ENCODE data around the gene DENND10. TPM values are rescaled to one million over a fixed set of nuclear protein-coding genes. Genes with fewer than 3 reads are reported as not detected.
"Not testable (repeated sequence)": the region's sequence is repeated elsewhere in the genome, so short reads cannot be mapped to it uniquely, and the experiment has no call there.

The DENND10 gene
- total RNA-seq, 1 experiment from 2014 or later: 59.5 TPM

DNA sequence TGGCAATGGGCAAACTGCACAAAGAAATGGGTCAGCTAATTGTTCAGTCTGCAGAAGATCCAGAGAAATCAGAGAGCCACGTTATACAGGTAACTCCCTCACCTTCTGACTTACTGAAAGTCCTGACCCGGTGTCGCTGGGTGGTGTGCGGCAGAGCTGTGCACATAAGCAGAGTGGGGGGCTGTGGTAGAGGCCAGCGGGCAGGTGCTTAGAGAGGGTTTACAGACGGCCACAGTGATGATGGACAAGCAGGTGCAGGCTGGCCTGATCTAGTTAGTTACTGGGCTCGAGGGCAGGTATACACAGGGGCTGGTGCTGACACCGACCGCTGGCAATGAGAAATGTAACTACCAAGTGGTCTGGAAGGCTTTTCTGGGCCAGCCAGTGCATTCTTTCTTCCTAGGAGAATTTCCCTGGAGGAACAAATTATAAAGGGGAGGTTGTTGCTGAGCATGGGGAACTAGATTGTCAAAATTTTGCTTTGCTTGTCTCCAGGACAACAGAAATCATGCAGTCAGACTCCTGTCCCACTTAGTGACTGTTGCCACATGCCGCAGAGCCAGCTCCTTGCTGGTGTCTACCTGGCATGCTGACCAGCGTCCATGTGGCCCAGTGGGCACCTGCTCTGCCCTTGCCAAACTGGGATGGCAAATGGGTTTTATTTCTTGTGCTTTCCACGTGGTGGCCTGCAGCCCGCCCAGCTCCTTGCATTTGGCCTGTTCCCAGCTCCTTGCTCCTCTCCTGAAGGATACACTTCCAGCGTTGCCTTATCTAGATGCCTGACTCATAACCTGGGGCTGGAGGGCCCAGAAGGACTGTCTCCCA is 28.8 kb downstream of the DENND10 start:
- no peak for DNase-seq (ENCODE audit: low spot score)

DNA sequence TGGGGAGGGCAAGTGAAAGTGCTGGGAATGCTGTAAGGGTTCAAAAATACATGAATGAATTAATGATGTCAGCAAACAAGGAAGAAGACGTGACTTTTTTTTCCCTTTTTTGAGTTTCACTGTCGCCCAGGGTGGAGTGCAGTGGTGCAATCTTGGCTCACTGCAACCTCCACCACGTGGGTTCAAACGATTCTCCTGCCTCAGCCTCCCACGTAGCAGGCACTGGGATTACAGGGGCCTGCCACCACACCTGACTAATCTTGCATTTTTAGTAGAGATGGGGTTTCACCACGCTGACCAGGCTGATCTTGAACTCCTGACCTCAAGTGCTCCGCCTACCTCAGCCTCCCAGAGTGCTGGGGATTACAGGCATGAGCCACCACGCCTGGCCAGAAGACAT is 30.0 kb downstream of the DENND10 start:
- no peak for DNase-seq (ENCODE audit: low spot score)

DNA sequence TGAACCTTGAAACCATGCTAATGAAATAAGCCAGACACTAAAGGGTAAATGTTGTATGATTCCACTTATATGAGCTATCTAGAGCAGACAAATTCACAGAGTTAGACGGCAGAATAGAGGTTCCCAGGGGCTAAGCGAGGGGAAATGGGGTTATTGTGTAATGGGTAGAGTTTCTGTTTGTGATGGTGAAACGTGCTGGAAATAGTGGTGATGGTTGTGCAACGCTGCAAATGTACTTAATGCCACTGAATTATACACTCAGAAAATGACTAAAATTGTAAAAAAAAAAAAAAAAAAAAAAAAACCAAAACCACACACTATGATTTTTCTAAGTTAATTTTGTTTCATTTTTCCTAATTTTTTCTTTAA is 31.6 kb downstream of the DENND10 start:
- DNase-seq (ENCODE audit: low spot score): no peak

DNA sequence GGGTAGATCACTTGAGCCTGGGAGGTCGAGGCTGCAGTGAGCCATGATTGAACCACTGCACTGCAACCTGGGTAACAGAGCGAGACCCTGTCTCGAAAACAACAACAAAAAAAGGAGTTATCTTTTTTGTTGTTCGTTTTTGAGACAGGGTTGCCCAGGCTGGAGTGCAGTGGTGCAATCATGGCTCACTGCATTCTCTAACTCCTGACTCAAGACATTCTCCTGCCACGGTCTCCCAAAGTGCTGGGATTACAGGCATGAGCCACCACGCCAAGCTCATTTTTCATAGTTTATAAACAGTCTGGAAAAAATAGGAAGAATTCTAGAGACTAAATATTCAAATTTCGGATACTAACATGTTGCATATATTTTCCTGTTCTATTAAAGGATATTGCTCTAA is 32.2 kb downstream of the DENND10 start:
- no peak for DNase-seq (ENCODE audit: low spot score)

DNA sequence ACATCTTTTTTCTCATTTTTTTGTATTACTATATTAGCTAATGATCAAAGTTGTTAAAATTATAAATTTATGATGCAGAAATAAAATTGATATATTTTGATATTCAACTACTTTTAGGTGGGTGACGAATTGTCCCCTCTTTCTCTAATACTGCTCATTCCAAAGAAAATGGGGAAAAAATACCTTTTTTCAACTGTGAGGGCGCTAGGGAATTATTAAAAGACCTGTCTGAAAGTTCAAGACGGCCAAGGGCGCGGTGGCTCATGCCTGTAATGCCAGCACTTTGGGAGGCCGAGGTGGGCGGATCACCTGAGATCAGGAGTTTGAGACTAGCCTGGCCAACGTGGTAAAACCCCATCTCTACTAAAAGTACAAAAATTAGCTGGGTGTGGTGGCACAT is 34.0 kb downstream of the DENND10 start:
- DNase-seq (ENCODE audit: low spot score): not testable (repeated sequence)

GRCh38 chr10:119138346-119139306 is 34.7 kb downstream of the DENND10 start:
- no peak for DNase-seq (ENCODE audit: low spot score)

DNA sequence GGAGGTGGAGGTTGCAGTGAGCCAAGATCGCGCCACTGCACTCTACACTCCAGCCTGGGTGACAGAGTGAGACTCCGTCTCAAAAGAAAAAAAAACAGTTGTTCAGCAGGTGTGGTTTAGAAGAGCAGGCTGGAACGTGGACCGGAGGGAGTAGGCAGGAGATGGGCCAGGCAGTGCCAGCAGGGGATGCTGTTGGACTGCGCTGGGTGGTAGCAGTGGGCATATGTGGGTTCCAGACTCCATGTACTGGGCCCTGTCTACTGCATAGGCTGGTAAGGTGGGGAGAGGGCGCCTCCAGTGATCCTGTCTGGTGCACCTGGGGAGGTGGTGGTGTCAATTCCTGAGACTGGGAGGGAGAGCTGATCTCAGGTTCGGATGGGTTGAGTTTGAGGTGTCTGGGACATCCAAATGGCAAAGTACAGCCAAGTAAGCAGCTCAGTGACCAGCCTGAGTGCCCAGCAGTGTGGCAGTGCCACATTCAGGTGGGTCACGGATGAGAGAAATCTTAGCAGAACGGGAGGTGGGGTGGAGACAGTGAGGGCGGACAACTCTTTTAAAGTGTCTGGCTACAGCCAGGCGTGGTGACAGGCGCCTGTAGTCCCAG is 35.7 kb downstream of the DENND10 start:
- peak; percentile 35 for DNase-seq (ENCODE audit: low spot score)

- DNase-seq (ENCODE audit: low spot score): no peak
Observed at GRCh38 chr10:119140603-119141245, 36.8 kb downstream of the DENND10 start.

DNA sequence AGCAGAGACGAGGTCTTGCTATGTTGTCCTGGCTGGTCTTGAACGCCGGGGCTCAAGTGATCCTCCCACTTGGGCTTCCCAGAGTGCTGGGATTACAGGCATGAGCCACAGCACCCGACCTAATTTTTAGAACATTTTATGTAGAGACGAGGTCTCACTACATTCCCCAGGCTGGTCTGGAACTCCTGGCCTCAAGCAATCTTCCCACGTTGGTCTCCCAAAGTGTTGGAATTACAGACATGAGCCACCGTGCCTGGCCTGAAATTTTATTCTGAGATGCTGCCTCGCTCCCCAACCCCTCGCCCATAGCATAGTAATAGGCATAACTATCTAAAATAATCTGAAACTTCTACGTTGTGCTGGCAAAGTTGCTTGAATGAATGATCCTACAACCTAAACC is 39.7 kb downstream of the DENND10 start:
- no peak for DNase-seq (ENCODE audit: low spot score)

DNA sequence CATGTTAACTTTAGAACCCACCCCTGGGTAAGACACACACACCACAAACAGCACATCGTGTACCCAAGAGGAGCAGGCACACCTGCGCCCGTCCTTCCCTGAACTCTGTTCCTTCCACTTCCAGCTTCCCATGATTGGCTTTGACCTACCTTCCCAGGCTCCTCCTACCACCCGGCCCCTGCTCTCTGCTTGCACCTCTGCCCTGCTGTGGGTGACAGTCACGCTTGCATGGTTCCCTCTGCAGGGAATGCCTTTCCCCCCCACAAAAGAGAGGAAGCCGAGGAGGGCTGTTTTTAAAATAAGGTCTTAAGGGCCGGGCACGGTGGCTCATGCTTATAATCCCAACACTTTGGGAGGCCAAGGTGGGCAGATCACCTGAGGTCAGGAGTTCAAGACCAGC is 45.2 kb downstream of the DENND10 start:
- DNase-seq (ENCODE audit: low spot score): no peak

GRCh38 chr10:119149729-119150128 is 45.8 kb downstream of the DENND10 start:
- no peak for DNase-seq (ENCODE audit: low spot score)

DNA sequence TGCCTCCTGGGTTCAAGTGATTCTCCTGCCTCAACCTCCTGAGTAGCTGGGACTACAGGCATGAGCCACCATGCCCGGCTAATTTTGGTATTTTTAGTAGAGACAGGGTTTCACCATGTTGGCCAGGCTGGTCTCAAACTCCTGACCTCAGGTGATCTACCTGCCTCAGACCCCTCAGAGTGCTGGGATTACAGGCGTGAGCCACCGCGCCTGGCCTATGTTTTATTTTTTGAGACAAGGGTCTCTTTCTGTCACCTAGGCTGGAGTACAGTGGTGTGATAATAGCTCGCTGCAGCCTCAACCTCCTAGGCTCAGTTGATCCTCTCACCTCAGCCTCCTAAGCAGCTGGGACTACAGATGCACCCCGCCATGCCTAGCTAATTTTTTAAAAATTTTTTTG is 47.7 kb downstream of the DENND10 start:
- DNase-seq (ENCODE audit: low spot score): not testable (repeated sequence)

- DNase-seq (ENCODE audit: low spot score): no peak
Observed at GRCh38 chr10:119153041-119153440, 49.1 kb downstream of the DENND10 start.

DNA sequence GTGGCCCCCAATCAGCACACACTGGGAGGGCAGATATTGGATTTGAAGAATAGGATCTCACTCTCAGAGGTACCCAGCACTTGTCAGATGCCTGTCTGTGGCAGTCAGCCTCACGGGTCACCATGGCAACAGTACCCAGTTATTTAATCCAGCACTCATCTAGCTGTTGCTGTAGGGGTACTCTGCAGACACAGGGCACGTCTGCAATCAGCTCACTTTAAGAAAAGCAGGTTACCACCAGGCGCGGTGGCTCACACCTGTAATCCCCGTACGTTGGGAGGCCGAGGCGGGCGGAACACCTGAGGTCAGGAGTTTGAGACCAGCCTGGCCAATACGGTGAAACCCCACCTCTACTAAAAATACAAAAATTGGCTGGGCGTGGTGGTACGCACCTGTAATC is 49.7 kb downstream of the DENND10 start:
- no peak for DNase-seq (ENCODE audit: low spot score)

DNA sequence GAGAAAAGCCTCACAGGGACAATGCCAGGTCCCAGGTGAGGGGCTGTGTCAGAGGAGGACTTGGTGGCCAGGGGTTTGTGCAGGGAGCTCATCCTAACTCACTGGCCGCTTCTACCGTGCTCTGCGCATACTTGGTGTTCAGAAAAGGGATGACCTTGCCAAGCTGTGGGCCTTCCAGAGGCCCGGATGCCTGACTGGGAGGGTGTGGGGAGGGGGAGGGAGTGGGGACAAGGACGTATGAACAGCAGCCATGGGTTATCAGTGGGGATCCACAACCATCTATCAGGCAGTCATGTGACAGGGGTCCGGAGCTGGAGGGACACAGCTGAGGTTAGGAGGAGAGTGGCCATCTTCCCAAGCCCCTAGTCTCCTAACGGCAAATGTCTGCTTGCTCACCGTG is 55.4 kb downstream of the DENND10 start:
- no peak for DNase-seq (ENCODE audit: low spot score)

DNA sequence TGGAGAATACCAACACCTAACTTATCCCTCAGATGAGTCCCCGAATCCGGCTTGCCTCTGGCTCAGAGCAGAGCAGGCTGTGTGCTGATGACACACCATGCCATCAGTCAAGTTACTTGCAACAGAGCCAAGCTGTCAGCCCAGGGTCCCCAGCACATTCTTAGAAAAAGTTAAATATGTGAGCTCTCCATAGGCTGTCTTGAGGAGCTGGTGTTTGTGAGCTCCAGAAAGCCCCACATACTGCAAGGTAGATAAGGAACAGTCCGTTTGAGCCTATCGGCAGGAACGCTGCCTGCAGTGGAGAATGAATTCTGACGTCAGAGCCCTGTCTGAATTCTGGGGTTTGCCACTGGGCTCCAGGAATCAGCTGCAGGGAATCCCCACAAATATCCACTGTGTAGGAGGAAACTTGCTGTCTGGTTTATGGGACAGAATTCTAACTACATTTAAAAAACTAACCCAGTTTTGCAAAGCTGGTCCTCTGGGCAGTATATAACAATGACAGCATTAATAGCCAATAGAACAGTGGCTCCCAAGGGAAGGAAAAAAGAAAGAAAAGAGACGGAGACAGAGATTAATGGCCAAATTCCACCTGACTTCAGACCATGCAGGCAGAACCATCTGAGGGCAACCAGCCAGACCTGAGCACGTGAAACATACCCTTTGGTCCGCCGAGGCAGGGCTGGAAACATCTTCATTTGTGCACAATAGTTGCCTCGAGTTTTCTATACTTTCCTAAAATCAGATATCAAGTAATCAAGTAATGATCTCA is 58.0 kb downstream of the DENND10 start:
- no peak for DNase-seq (ENCODE audit: low spot score)

GRCh38 chr10:119162452-119163092 is 58.7 kb downstream of the DENND10 start:
- no peak for DNase-seq (ENCODE audit: low spot score)

DNA sequence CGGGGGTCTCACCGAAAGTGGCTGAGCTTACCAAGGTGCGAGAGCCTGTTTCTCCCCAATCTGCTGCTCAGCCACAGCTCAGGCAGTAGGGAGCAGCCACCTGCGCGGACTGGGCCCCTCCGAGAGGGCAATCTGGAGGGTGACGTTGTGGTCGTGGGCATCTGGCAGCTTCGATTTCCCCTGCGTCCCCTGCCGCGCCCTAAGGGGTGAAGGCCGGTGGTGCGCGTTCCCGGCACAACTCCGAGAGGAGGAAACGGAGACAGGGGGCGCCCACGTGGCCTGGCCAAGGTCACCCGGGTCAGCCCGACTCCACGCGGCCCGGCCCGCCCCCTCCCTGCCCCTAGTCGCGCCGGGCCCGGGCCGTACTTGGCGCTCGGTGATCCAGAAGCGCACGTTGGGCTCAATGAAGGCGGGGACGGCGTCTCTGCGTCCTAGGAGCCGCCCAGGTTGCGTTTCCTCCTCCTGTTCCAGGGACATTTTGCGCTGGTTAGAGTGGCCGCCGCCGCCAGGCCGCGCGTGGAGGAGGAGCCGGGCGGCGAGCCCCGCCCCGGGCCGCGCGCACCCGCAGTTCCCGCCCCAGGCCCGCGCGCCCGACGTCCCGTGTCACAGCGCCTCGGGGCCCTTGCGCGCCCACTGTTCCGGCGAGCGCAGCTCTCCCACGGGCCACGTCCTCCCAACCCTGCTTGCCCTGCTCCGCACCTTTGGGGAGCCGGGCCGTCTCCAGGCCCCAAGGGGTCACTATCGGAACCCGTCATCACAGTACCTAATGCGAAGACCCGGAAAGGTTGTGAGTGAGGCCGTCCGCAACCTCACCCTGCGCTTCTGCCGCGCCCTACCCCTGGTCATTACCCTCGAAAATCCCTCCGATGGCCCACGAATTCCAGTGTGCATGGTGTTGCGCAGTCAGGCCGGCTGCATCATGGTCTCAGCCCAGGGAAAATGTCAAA is 61.5 kb downstream of the DENND10 start, which contains the start of gene SFXN4:
Gene SFXN4, minus strand, starts transcription at position 544 of the 947 bp plus-strand sequence. Its CDS starts 67 bp downstream, at position 477.
- no peak for DNase-seq (ENCODE audit: low spot score)

GRCh38 chr10:119166118-119166500 is 62.2 kb downstream of the DENND10 start:
- DNase-seq (ENCODE audit: low spot score): no peak

All from H4 (cell line).